ENCODE measurements around the gene TINCR. TPM values are rescaled to one million over a fixed set of nuclear protein-coding genes. Genes with fewer than 3 reads are reported as not detected.
"Not testable (repeated sequence)": the region's sequence is repeated elsewhere in the genome, so short reads cannot be mapped to it uniquely, and the experiment has no call there.

Gene TINCR
- polyA plus RNA-seq: 10 to 100 TPM; 43.1 to 59.7 TPM

- Histone ChIP-seq H3K27me3 (ENCODE audit: control insufficient read depth in 1 of 2, insufficient read depth in 2 of 2, low read length in 2 of 2) (no peaks in the 10 kb centered on the region), H3K36me3 (ENCODE audit: control insufficient read depth in 2 of 2, insufficient read depth in 2 of 2, low read length in 1 of 2) (peaks cover 0 to 3% of the 10 kb centered on the region in 2 donors), H3K4me1 (ENCODE audit: control insufficient read depth in 2 of 2, insufficient read depth in 2 of 2, low read length in 1 of 2) (peaks cover 0 to 9% of the 10 kb centered on the region in 2 donors), H3K4me3 (ENCODE audit: low read depth in 1 of 2, low read length in 2 of 2) (peak within 1 kb of the TSS; percentile 81 to 82), H3K27ac (ENCODE audit: low read depth in 2 of 2, low read length in 1 of 2) (peak within 1 kb of the TSS; percentile 30 to 78), H3K9me3 (ENCODE audit: control insufficient read depth in 2 of 2, insufficient read depth in 1 of 2, low read depth in 1 of 2, low read length in 1 of 2) (peaks cover 0 to 4% of the 10 kb centered on the region in 2 donors)
- WGBS, 2 donors: 6 to 13% methylated on average over 30 to 63 of the region's 63 CpGs
Observed at GRCh38 chr19:5567360-5567969, at the start of gene TINCR. TSS of gene TINCR (minus strand) at chr19:5567953.

- Histone ChIP-seq H3K27ac (ENCODE audit: low read depth in 2 of 2, low read length in 1 of 2) (no peak overlapping the region), H3K27me3 (ENCODE audit: control insufficient read depth in 1 of 2, insufficient read depth in 2 of 2, low read length in 2 of 2) (no peaks in the 10 kb centered on the region), H3K4me3 (ENCODE audit: low read depth in 1 of 2, low read length in 2 of 2) (no peak overlapping the region), H3K9me3 (ENCODE audit: control insufficient read depth in 2 of 2, insufficient read depth in 1 of 2, low read depth in 1 of 2, low read length in 1 of 2) (no peaks in the 10 kb centered on the region), H3K36me3 (ENCODE audit: control insufficient read depth in 2 of 2, insufficient read depth in 2 of 2, low read length in 1 of 2) (peaks cover 19 to 40% of the 10 kb centered on the region in 2 donors), H3K4me1 (ENCODE audit: control insufficient read depth in 2 of 2, insufficient read depth in 2 of 2, low read length in 1 of 2) (peaks cover 0 to 2% of the 10 kb centered on the region in 2 donors)
- 73 to 78% methylated on average over 1 of the region's 1 CpG for WGBS, 2 donors
Observed at GRCh38 chr19:5617080-5617479, 49.3 kb upstream of the TINCR start.

GRCh38 chr19:5615756-5616327, 48.1 kb upstream of the TINCR start:
- Histone ChIP-seq H3K4me1 (ENCODE audit: control insufficient read depth in 2 of 2, insufficient read depth in 2 of 2, low read length in 1 of 2) (peaks cover 0 to 2% of the 10 kb centered on the region in 2 donors), H3K36me3 (ENCODE audit: control insufficient read depth in 2 of 2, insufficient read depth in 2 of 2, low read length in 1 of 2) (peaks cover 19 to 41% of the 10 kb centered on the region in 2 donors), H3K9me3 (ENCODE audit: control insufficient read depth in 2 of 2, insufficient read depth in 1 of 2, low read depth in 1 of 2, low read length in 1 of 2) (no peaks in the 10 kb centered on the region), H3K27ac (ENCODE audit: low read depth in 2 of 2, low read length in 1 of 2) (no peak overlapping the region), H3K4me3 (ENCODE audit: low read depth in 1 of 2, low read length in 2 of 2) (no peak overlapping the region), H3K27me3 (ENCODE audit: control insufficient read depth in 1 of 2, insufficient read depth in 2 of 2, low read length in 2 of 2) (no peaks in the 10 kb centered on the region)
- 92 to 94% methylated on average over 17 of the region's 17 CpGs for WGBS, 2 donors

GRCh38 chr19:5612891-5613865, 45.4 kb upstream of the TINCR start:
- WGBS, 2 donors: 93% methylated on average over 15 of the region's 15 CpGs
- Histone ChIP-seq H3K9me3 (ENCODE audit: control insufficient read depth in 2 of 2, insufficient read depth in 1 of 2, low read depth in 1 of 2, low read length in 1 of 2) (no peaks in the 10 kb centered on the region), H3K36me3 (ENCODE audit: control insufficient read depth in 2 of 2, insufficient read depth in 2 of 2, low read length in 1 of 2) (peaks cover 26 to 46% of the 10 kb centered on the region in 2 donors), H3K27ac (ENCODE audit: low read depth in 2 of 2, low read length in 1 of 2) (no peak overlapping the region), H3K4me3 (ENCODE audit: low read depth in 1 of 2, low read length in 2 of 2) (no peak overlapping the region), H3K4me1 (ENCODE audit: control insufficient read depth in 2 of 2, insufficient read depth in 2 of 2, low read length in 1 of 2) (no peaks in the 10 kb centered on the region), H3K27me3 (ENCODE audit: control insufficient read depth in 1 of 2, insufficient read depth in 2 of 2, low read length in 2 of 2) (no peaks in the 10 kb centered on the region)

- Histone ChIP-seq H3K36me3 (ENCODE audit: control insufficient read depth in 2 of 2, insufficient read depth in 2 of 2, low read length in 1 of 2) (peaks cover 31 to 54% of the 10 kb centered on the region in 2 donors), H3K4me1 (ENCODE audit: control insufficient read depth in 2 of 2, insufficient read depth in 2 of 2, low read length in 1 of 2) (no peaks in the 10 kb centered on the region), H3K4me3 (ENCODE audit: low read depth in 1 of 2, low read length in 2 of 2) (no peak overlapping the region), H3K9me3 (ENCODE audit: control insufficient read depth in 2 of 2, insufficient read depth in 1 of 2, low read depth in 1 of 2, low read length in 1 of 2) (no peaks in the 10 kb centered on the region), H3K27ac (ENCODE audit: low read depth in 2 of 2, low read length in 1 of 2) (no peak overlapping the region), H3K27me3 (ENCODE audit: control insufficient read depth in 1 of 2, insufficient read depth in 2 of 2, low read length in 2 of 2) (no peaks in the 10 kb centered on the region)
- 94% methylated on average over 16 of the region's 16 CpGs for WGBS, 2 donors
Observed at GRCh38 chr19:5609881-5610448, 42.2 kb upstream of the TINCR start.

- H3K36me3 ChIP-seq (ENCODE audit: control insufficient read depth in 2 of 2, insufficient read depth in 2 of 2, low read length in 1 of 2): peaks cover 41 to 53% of the 10 kb centered on the region in 2 donors
- 95 to 97% methylated on average over 9 of the region's 9 CpGs for WGBS, 2 donors
- H3K4me3 ChIP-seq (ENCODE audit: low read depth in 1 of 2, low read length in 2 of 2); H3K4me1 ChIP-seq (ENCODE audit: control insufficient read depth in 2 of 2, insufficient read depth in 2 of 2, low read length in 1 of 2); H3K27me3 ChIP-seq (ENCODE audit: control insufficient read depth in 1 of 2, insufficient read depth in 2 of 2, low read length in 2 of 2); H3K9me3 ChIP-seq (ENCODE audit: control insufficient read depth in 2 of 2, insufficient read depth in 1 of 2, low read depth in 1 of 2, low read length in 1 of 2); H3K27ac ChIP-seq (ENCODE audit: low read depth in 2 of 2, low read length in 1 of 2): not testable (repeated sequence)
Observed at GRCh38 chr19:5608766-5609165, 41.0 kb upstream of the TINCR start.

- no peak overlapping the region for H3K4me3 ChIP-seq (ENCODE audit: low read depth in 1 of 2, low read length in 2 of 2)
- 80 to 90% methylated on average over 10 of the region's 10 CpGs for WGBS, 2 donors
- no peaks in the 10 kb centered on the region for H3K9me3 ChIP-seq (ENCODE audit: control insufficient read depth in 2 of 2, insufficient read depth in 1 of 2, low read depth in 1 of 2, low read length in 1 of 2)
- peaks cover 42 to 52% of the 10 kb centered on the region in 2 donors for H3K36me3 ChIP-seq (ENCODE audit: control insufficient read depth in 2 of 2, insufficient read depth in 2 of 2, low read length in 1 of 2)
- no peaks in the 10 kb centered on the region for H3K4me1 ChIP-seq (ENCODE audit: control insufficient read depth in 2 of 2, insufficient read depth in 2 of 2, low read length in 1 of 2)
- H3K27ac ChIP-seq (ENCODE audit: low read depth in 2 of 2, low read length in 1 of 2): no peak overlapping the region
- no peaks in the 10 kb centered on the region for H3K27me3 ChIP-seq (ENCODE audit: control insufficient read depth in 1 of 2, insufficient read depth in 2 of 2, low read length in 2 of 2)
Observed at GRCh38 chr19:5608291-5608690, 40.5 kb upstream of the TINCR start.

- Histone ChIP-seq H3K27ac (ENCODE audit: low read depth in 2 of 2, low read length in 1 of 2) (no peak overlapping the region), H3K9me3 (ENCODE audit: control insufficient read depth in 2 of 2, insufficient read depth in 1 of 2, low read depth in 1 of 2, low read length in 1 of 2) (no peaks in the 10 kb centered on the region), H3K36me3 (ENCODE audit: control insufficient read depth in 2 of 2, insufficient read depth in 2 of 2, low read length in 1 of 2) (peaks cover 39 to 47% of the 10 kb centered on the region in 2 donors), H3K4me3 (ENCODE audit: low read depth in 1 of 2, low read length in 2 of 2) (no peak overlapping the region), H3K27me3 (ENCODE audit: control insufficient read depth in 1 of 2, insufficient read depth in 2 of 2, low read length in 2 of 2) (no peaks in the 10 kb centered on the region), H3K4me1 (ENCODE audit: control insufficient read depth in 2 of 2, insufficient read depth in 2 of 2, low read length in 1 of 2) (no peaks in the 10 kb centered on the region)
- WGBS, 2 donors: 88 to 94% methylated on average over 16 of the region's 16 CpGs
Observed at GRCh38 chr19:5607318-5608275, 39.8 kb upstream of the TINCR start.

Measured in esophagus (tissue), 2 donors.